ENCODE measurements around the gene NR3C1.

Gene NR3C1

GRCh38 chr5:143315214-143315613 lies 88.3 kb downstream of the NR3C1 start:
- TF ChIP-seq, protein P1, sequence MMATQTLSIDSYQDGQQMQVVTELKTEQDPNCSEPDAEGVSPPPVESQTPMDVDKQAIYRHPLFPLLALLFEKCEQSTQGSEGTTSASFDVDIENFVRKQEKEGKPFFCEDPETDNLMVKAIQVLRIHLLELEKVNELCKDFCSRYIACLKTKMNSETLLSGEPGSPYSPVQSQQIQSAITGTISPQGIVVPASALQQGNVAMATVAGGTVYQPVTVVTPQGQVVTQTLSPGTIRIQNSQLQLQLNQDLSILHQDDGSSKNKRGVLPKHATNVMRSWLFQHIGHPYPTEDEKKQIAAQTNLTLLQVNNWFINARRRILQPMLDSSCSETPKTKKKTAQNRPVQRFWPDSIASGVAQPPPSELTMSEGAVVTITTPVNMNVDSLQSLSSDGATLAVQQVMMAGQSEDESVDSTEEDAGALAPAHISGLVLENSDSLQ (IDR thresholded peaks at IDR 0.05), result no peak
- no peak for TF ChIP-seq HDGF (IDR thresholded peaks at IDR 0.05; ENCODE audit: borderline replicate concordance)
- no peak for TF ChIP-seq TARDBP (IDR thresholded peaks at IDR 0.05)
- TF ChIP-seq SUZ12 (IDR thresholded peaks at IDR 0.05), result no peak
- TF ChIP-seq NFRKB (IDR thresholded peaks at IDR 0.05), result no peak
- TF ChIP-seq ZNF384 (IDR thresholded peaks at IDR 0.05), result no peak
- no peak for TF ChIP-seq SP1 (IDR thresholded peaks at IDR 0.05)
- TF ChIP-seq ARNT (IDR thresholded peaks at IDR 0.05), result no peak
- CTCF ChIA-PET, result no interaction called here
- POLR2A ChIA-PET, result no interaction called here
- no peak for DNase-seq (ENCODE audit: extremely low spot score)

DNA sequence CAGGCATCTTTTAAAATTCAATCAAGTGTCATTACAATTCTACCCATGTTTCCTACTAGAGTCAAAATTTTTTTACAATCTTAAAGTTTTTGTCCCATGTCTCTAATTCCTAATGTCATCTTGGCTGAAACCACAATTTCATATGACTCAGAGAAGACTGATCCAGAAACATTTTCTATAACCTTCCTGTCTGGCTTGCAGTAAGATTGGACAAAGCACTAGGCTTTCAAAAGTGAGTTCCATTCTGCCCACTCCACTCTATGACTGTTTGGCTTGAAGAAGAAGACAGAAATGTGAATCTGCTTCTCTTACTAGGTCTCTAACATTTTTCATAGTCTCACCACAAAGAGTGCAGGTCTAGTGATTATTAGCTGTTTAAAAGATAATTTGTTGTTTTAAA lies 88.8 kb downstream of the NR3C1 start:
- ChIA-PET CTCF (no interaction called here), POLR2A (no interaction called here)
- no peak for TF ChIP-seq FOXK2 (IDR thresholded peaks at IDR 0.05)
- TF ChIP-seq ZNF384 (IDR thresholded peaks at IDR 0.05), result no peak
- TF ChIP-seq BHLHE40 (IDR thresholded peaks at IDR 0.05; ENCODE audit: borderline replicate concordance), result no peak
- no peak for TF ChIP-seq L3MBTL2 (conservative IDR thresholded peaks at IDR 0.05)
- TF ChIP-seq NFRKB (IDR thresholded peaks at IDR 0.05), result no peak
- no peak for TF ChIP-seq FOXM1 (IDR thresholded peaks at IDR 0.05; ENCODE audit: borderline replicate concordance)
- TF ChIP-seq SP1 (IDR thresholded peaks at IDR 0.05), result no peak
- no peak for TF ChIP-seq CTBP1 (IDR thresholded peaks at IDR 0.05; ENCODE audit: borderline replicate concordance)
- TF ChIP-seq, protein P1 (IDR thresholded peaks at IDR 0.05), result no peak
- TF ChIP-seq SUZ12 (IDR thresholded peaks at IDR 0.05), result no peak
- TF ChIP-seq ARNT (IDR thresholded peaks at IDR 0.05), result no peak
- TF ChIP-seq HDGF (IDR thresholded peaks at IDR 0.05; ENCODE audit: borderline replicate concordance), result no peak
- no peak for TF ChIP-seq TARDBP (IDR thresholded peaks at IDR 0.05)
- DNase-seq (ENCODE audit: extremely low spot score), result no peak

GRCh38 chr5:143314099-143314498 lies 89.4 kb downstream of the NR3C1 start:
- TF ChIP-seq, protein P1 (IDR thresholded peaks at IDR 0.05), result no peak
- TF ChIP-seq HDGF (IDR thresholded peaks at IDR 0.05; ENCODE audit: borderline replicate concordance) (no peak), BHLHE40 (IDR thresholded peaks at IDR 0.05; ENCODE audit: borderline replicate concordance) (no peak), LEF1 (IDR thresholded peaks at IDR 0.05; ENCODE audit: borderline replicate concordance) (no peak), NFRKB (IDR thresholded peaks at IDR 0.05) (no peak)
- ChIA-PET CTCF (no interaction called here), POLR2A (no interaction called here)
- no peak for DNase-seq (ENCODE audit: extremely low spot score)

DNA sequence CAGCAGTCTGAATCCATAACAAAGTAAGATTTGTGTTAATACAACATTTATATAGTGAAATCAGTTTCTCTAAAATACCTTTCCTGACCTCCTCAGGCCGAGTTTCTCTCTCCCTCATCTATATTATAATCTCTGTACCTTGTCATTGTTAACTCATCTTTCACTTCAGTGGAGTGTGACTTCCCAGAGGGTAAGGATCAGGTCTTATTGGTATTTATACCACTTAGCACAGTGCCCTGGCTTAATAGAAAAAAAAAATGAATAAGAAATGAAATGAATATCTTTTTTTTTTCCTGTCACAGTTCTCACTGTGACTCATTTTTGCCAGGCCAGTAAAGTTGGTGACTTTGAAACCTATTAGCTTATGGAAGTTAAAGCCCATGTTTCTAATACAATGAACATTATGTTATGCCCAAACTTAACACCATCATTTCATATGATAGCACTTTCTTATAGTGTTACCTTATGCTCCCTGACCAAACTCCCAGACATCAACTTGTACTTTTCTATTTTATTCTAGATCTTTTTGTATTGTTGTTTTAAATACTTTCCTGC lies 90.1 kb downstream of the NR3C1 start:
- TF ChIP-seq ELF4 (IDR thresholded peaks at IDR 0.05), result no peak
- TF ChIP-seq L3MBTL2 (conservative IDR thresholded peaks at IDR 0.05), result no peak
- no peak for TF ChIP-seq ZNF384 (IDR thresholded peaks at IDR 0.05)
- TF ChIP-seq TARDBP (IDR thresholded peaks at IDR 0.05), result no peak
- TF ChIP-seq FOXM1 (IDR thresholded peaks at IDR 0.05; ENCODE audit: borderline replicate concordance), result no peak
- TF ChIP-seq FOXA1 (IDR thresholded peaks at IDR 0.05), result no peak
- TF ChIP-seq LEF1 (IDR thresholded peaks at IDR 0.05; ENCODE audit: borderline replicate concordance), result no peak
- no peak for TF ChIP-seq SUZ12 (IDR thresholded peaks at IDR 0.05)
- no peak for TF ChIP-seq CTBP1 (IDR thresholded peaks at IDR 0.05; ENCODE audit: borderline replicate concordance)
- TF ChIP-seq SP1 (IDR thresholded peaks at IDR 0.05), result no peak
- TF ChIP-seq FOXK2 (IDR thresholded peaks at IDR 0.05), result no peak
- no peak for TF ChIP-seq ARNT (IDR thresholded peaks at IDR 0.05)
- TF ChIP-seq NFRKB (IDR thresholded peaks at IDR 0.05), result no peak
- TF ChIP-seq, protein P1 (IDR thresholded peaks at IDR 0.05), result no peak
- DNase-seq (ENCODE audit: extremely low spot score), result no peak
- CTCF ChIA-PET, result no interaction called here
- POLR2A ChIA-PET, result no interaction called here

DNA sequence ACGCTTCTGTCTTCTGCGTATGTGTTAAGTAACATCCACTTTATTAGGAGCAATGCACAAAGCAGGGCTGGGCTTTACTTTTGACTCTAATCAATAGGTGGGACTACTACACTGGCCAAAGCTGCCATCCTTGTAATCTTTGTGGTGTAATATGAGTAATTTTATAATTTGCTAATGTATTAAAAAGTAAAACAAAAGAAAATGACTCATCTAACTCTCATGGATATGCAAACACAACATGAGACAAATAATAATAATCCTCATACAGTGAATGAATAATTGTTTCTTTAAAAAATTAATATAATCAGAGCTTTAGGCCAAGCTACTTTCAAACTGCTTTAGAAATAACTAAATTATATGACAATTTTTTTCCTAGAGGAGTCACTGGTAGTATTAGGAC lies 90.7 kb downstream of the NR3C1 start:
- POLR2A ChIA-PET, result no interaction called here
- CTCF ChIA-PET, result no interaction called here

GRCh38 chr5:143311955-143312354 lies 91.5 kb downstream of the NR3C1 start:
- CTCF ChIA-PET, result no interaction called here
- DNase-seq (ENCODE audit: extremely low spot score), result no peak
- POLR2A ChIA-PET, result no interaction called here
- no peak for TF ChIP-seq NFRKB (IDR thresholded peaks at IDR 0.05)
- TF ChIP-seq ARNT (IDR thresholded peaks at IDR 0.05), result no peak
- TF ChIP-seq ZNF384 (IDR thresholded peaks at IDR 0.05), result no peak
- TF ChIP-seq L3MBTL2 (conservative IDR thresholded peaks at IDR 0.05), result no peak
- TF ChIP-seq SP1 (IDR thresholded peaks at IDR 0.05), result no peak
- no peak for TF ChIP-seq LEF1 (IDR thresholded peaks at IDR 0.05; ENCODE audit: borderline replicate concordance)

More for the DNA sequence above, 90.7 kb downstream of the NR3C1 start:
- TF ChIP-seq ELF4 (IDR thresholded peaks at IDR 0.05) (no peak), CTBP1 (IDR thresholded peaks at IDR 0.05; ENCODE audit: borderline replicate concordance) (no peak), TARDBP (IDR thresholded peaks at IDR 0.05) (no peak)
- no peak for DNase-seq (ENCODE audit: extremely low spot score)

Measured in HEK293T (cell line).